Measurements from ENCODE around the gene SH3RF3. TPM values are rescaled to one million over a fixed set of nuclear protein-coding genes. Genes with fewer than 3 reads are reported as not detected.
"Not testable (repeated sequence)": the region's sequence is repeated elsewhere in the genome, so short reads cannot be mapped to it uniquely, and the experiment has no call there.

The SH3RF3 gene
- polyA plus RNA-seq, 1 donor = 4.0 TPM

DNA sequence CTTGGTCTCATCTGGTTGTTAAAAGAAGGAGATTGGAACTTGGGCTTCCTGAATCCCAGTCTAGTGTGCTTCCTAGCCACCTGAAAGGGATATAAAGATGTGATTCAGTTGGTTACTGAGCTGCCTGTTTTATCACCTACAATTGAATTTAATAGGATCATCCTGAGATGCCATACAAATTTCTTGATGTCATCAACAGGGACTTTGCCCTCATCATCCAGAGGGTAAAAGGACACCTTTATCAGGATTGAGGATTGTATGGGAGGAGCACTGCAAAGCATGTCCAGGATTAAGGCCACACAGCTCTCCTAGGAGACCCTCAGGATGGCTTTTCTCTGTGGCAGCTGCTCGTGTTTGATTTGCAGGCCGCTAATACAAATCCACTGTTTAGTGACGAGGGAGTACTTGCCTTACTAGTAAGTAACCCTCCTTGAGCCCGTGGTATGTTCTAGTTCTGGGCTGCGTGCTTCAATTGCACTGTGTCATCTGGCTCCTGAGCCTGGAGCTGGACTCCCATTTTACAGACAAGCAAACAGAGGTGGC lies 28.6 kb downstream of the SH3RF3 start:
- no peak for DNase-seq

DNA sequence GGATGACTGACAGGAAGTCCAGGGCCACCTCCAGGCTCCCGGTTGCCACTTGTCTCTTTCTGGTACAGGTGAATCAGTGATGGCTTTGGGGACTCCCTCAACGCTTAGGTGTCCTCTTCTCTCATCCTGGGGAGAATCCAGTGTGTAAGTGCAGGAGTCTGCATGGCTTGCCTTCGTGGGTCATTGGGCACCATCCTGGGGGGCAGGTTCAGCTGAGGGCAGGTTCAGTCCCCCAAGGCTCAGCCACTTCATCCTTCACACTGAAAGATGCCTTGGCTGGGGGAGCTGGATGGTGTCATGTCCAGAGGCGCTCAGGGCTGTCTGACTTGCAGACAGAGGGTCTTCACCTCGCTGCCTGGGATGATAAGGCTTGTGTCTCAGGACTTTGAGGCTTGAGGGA lies 29.2 kb downstream of the SH3RF3 start:
- no peak for DNase-seq

DNA sequence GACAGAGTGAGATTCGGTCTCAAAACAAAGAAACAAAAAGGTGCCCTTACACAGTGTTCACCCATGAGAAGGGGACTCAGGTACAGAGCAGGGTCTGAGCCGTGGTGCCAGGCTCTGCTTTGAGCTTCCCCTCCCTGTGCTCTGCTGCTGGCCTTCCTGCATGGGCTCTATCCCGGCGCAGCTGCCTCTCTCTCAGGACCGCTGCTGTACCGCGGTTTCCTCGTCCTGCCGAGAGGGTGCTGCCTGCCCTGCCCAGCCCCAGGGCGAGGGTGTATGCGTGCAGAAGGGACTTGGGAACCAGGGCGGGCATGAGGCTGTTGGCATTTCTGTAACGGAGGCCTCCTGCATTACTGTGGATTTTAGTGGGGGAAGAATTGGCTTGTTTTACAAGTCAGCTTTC lies 30.1 kb downstream of the SH3RF3 start:
- DNase-seq = no peak

DNA sequence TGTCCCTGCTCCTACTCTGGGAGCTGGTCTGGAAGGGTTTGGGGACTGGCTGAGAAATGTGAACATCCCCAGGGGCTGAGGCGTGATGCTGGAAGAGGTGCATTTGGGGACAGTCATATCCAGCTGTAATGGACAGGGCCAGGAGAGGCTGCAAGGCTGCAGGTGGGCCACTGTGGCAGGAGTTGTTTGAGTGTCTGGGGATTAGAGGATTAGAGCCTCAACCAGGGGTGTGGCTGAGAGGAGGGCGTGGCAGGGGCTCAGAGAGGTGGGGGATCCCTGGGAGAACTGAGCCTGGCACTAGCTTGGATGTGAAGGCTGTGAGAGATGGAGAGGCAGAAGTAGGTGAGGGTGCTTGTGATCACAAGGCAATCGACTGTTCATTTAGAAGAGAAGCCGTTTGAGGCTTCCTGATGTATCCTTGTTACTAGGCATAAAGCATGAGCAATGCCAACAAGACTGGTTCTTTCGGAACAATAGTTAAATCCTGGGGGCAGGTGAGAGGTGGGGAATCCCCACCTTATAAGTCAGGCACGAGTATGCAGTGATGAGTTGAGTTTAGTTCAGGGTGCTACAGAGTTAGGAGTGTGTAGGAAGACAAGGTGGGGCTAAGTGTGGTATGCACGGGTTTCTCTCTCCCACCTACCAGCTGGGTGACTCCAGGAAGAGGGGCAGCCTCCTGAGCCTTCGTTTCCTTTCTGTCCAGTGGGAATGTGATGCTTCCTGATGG lies 31.9 kb downstream of the SH3RF3 start:
- DNase-seq = no peak

DNA sequence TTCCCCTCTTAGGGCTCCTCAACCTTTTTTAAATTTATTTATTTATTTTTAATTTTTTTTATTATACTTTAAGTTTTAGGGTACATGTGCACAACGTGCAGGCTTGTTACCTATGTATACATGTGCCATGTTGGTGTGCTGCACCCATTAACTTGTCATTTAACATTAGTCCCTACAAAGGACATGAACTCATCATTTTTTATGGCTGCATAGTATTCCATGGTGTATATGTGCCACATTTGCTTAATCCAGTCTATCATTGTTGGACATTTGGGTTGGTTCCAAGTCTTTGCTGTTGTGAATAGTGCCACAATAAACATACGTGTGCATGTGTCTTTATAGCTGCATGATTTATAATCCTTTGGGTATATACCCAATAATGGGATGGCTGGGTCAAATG lies 33.4 kb downstream of the SH3RF3 start:
- DNase-seq = not testable (repeated sequence)

DNA sequence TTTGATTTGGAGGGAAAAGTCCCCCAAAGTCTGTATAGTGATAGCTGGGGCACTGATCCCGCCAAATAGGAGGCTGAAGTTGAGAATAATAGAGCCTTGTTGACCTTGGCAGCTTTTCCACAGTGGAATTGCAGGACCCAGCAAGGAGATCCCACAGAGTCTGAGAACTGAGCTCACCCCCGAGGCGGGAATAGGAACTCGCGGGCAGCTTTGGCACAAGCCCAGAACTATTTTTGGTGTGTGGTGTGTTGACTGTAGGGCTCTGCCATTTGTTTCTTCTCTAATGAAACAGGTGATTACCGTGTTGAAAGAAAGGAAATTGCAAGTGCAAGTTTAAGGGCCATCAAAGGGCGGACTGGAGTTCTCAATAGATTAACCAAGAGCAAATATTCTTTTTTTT lies 34.0 kb downstream of the SH3RF3 start:
- no peak for DNase-seq

DNA sequence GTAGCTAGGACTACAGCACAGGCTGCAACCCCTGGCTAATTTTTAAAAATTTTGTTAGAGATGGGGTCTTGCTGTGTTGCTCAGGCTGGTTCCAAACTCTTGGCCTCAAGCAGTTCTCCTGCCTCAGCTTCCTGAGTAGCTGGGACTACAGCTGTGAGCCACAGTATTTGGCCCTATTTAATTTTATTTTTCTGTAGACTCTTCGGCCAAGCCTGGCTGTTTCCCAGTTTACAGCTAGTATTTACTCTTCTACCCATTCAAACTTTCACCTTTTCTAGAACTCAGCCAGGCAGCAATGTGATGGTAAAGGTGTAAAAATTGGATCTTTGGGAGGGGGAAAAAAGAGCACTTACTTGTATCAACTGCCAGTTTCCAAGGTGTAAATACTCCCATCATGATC lies 35.3 kb downstream of the SH3RF3 start:
- DNase-seq = no peak

DNA sequence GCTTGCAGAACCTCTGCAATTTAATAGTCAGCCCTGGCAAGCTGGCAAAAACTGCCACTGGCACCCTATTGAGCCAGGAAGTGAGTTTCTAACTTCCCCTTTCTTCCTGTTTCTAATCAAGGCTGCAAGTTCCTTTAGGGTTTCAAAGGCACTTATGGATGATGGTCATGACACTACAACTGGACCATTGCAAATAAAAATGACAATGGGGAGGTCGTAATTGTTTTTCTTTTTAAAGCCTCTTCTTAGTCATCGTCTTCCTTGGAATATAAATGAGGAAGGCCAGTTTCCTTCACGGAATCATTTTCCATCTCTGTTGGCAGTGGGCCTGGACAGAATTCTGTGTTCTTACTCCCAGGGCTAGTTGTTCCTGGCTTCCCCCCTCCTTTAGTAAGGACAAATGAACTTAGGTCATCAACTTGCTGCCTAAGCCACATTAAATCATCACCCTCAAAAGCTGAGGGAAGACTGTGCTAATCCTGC lies 35.8 kb downstream of the SH3RF3 start:
- no peak for DNase-seq

DNA sequence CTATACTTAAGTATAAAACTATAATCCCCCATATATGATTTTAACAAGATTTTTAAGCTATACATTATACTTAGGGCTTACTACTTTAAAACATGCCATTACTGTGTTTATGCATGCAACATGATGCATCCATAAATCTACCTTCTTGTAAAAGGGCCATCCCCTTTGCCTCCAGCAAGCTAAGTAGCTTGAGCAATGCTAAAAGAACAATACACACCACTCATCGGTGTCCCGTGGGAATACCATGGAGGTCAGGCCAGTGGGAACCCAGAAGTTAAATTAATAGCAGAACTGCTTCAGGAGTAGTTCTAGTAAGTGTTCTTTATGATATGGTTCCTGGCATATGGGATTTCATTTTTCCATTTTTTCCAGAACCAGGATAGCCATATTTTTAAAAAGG lies 37.8 kb downstream of the SH3RF3 start:
- no peak for DNase-seq

DNA sequence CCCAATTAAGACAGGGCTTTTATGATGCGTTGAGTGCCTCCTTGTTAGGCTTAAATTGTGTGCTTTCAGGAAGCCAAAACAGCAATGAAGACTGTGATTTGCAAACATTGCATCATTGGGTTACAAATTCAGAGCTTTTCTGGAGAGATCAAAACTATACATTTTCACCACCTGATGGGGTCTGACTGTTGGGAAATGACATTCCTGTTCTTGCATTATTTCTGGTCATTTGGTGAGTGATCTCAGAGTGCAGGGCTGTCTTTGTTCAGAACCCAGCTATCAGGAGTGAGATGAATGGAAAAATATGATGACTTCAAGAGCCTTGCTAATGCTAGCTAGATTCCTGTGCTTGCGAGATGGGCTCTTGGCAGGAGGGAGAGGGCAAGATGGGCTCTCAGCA lies 39.1 kb downstream of the SH3RF3 start:
- DNase-seq = no peak

DNA sequence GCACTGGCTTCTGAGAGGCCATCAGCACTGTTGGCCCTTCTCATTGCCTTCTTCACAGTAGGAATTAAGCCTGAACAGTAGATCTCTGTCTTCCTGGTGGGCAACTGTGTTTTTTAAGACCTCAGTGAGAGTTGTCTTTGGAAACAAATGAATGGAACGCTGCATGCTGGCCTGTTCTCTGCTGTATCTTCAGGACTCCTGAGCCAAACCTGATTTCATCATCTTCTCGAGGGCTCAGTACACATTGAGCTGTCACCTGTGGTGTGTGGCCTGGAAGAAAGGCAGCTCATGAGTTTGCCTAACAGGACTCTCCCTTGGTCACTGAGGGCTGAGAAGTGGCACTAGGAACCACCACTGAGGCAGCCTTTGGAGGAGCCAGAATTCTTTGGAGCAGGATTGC lies 39.7 kb downstream of the SH3RF3 start:
- DNase-seq = no peak

DNA sequence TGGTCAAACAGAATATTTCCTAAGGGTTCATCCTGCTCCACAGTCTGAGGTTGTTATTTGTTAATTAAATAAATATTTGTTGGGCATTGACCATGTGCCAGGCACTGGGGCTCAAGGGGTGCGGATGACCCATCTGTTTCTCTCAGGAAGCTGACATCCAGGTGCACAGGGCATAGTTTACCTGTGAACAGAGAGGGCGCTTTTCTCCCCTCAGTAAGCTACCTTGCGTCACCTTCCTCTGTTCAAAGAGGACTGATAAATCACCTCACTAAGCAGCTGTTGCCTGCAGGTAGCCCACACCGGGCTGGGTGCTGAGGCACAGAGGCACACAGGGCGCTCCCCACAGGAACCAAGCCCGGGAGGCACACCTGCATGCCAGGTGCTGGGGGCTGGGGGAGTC lies 41.6 kb downstream of the SH3RF3 start:
- no peak for DNase-seq

DNA sequence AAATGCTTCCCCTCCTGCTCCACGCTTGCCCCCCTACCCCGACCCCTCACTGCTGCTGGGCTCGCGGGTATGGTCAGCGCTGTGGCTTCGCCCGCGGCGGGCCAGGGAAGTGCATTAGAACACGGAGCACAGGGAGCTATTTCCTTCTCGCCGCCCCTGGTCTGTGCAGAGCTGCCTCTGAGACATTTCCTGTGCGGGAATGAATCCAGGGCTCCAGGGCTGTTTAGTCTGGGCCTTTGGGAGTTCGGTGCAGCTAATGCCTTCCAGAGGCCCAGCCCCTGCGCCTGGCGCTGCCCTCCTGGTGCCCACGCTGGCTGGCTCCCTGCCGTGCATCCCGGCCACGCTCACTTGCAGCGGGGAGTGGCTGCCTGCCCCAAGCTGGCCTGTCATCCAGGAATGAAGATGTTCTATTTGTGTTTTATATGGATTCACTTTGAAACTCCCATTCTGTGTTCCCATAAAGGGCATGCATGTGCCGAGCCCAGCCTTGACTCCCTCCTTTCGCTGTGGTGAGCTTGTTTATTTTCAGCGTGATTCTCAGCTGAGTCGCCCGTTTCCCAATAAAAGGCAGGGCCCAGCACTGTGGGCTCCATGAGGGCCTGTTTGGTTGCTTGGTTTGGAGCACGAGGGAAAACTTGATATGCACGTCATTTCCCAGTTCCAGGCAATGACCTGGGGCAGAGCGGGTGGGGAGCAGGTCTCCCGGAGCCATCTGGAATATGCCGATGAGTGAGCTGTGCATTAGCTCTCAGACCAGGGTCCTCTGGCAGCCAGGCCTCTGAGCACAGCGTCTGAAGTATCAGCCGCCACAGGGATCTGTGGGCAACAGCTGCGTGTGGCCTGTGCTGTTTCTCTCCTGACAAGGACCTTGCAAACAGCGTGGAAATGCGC lies 42.7 kb downstream of the SH3RF3 start:
- no peak for DNase-seq

DNA sequence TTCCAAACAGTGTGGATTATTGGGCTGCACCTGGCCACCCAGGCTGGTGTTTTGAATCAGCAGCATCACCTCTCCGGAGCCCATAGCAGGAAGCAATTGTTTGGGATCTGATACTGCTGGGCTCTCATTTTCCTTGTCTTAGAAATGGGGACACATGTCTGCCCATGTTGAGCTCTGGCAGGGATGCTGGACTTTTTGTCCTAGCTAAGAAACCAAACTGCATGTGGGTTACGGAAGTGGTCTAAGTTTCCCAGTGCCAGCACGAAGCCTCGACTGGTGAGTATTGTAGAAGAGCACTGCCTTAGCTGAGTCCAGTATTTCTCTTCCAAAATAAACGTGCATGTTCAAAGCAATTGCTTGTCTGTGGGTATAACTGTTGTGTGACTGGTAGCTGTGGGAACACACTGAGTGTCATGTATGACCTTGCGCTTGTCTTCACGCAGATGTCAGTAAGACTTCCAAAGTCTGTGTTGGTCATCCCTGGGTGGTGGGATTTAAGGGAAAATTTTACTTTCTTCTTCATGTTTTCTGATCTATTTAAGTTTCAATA lies 43.6 kb downstream of the SH3RF3 start:
- no peak for DNase-seq

DNA sequence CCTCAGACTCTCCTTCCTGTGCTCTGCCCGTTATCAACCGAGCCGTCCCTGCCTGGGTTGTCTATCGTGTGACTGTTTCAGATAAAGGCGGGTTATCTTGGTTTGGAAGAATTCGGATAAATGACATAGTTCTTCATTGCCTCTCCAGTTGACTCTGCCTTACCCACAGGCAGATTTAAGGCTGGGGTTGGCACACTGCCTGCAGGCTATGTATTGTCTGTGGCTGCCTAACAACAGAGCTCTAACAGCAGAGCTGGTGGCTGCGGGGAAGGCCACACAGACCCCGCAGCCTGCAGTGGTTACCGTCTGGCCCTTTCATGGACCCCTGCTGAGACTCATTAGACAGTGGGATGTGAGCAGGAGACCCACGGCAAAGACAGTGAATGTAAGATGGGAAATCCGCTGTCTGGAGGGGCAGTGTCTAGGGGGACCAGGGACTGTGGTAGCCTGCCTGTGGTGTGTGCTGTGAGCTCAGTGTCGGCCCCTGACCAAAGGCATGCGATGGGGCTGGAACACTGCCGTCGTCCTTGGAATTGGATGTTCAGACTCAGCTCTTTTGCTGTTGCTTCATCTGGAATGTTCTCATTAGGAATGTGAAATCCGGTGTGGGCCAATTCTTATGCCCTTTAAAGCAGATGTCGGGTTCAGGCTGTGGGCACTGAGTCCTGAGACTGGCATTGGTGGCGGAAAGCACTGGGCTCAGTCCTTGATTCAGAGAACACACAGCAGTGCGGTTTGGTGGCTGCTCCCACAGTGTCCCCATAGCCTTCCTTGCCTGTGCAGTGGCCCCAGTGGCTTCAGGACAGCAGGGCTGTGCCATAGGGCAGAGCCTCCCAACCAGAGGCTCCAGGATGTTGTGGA lies 44.5 kb downstream of the SH3RF3 start:
- no peak for DNase-seq

DNA sequence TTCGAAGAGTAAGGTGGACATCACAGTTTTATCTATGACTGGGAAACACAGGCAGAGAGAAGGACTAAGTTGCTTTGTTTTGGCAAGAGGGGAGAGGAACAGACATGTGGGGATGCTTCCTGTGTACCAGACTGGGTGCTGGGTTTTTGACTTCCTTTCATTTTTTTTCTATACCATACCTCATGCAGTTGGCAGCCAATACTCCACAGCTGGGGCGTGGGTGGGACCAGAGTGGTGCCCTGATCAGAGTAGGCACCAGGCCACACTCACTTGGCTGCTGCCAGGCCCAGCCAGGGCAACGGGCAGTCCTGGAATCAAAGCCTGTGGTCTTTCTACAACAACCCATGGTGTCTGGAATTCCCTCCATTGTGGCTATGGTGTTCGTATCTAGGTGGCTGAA lies 45.2 kb downstream of the SH3RF3 start:
- DNase-seq = no peak

DNA sequence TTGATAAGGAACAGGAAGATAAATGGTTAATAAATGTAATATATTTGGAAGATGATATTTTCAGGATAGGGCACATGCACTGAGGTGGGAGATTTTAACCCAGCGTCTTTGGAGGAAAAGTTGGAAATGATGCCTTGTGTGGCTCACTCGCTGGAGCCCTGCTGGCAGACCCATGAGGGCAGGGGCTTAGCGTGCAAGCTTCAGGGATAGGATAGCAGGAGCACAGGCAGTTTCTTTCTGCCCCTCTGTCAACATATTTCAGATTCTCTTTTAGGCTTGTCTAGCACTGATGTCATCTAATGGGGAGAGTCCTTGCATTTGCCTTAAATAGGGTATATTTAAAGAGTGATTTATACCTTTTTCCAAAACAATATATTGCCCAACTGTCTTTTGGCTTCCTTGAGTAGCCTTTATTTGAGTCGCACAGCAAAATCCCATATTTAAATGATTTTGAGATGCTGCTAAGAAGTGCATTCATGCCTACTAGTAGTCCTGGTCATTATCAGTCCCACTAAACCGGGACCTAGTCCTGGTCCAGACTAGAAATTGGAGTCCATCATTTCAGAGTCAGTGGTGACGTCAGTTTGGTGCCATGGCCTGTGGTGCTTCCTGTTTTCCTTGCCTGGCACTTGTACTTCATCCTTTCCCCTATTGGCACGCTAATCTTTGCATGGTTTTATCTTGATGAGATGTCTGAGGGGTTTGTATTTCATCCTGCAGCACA lies 45.8 kb downstream of the SH3RF3 start:
- DNase-seq = no peak

DNA sequence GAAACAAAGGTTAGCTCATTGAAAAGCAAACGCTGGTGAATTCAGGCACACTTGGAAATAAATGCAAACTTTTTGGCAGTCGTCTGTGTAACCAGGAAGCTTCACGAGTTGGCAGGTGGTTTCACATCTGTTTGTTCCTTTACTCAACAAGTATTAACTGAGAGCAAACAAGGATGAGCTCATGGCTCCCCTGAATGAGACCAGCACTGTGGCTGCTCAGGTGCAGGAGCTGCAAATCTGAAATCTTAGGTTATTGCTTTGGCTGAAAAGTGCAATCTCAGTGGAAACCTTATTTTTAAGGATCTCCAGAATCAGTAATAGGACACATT lies 46.3 kb downstream of the SH3RF3 start:
- DNase-seq = no peak

DNA sequence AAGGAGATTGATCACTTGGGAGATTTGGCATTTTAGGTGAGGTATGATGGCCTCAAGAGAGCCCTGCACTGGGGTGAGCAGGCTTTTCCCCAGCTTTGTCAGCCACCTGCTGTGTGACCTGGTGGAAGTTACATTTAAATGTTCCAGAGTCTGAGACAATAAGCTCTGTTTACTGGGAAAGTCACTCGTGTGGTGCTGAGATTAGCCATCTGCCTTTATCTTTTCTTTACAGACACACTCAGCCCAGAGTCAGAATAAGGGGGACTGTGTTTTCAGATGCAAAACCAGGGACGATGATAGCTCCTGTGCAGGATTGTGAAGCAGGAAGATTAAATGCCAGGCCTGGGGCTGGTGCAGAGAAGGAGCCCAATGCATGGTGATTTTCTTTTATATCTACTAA lies 47.9 kb downstream of the SH3RF3 start:
- DNase-seq = no peak

DNA sequence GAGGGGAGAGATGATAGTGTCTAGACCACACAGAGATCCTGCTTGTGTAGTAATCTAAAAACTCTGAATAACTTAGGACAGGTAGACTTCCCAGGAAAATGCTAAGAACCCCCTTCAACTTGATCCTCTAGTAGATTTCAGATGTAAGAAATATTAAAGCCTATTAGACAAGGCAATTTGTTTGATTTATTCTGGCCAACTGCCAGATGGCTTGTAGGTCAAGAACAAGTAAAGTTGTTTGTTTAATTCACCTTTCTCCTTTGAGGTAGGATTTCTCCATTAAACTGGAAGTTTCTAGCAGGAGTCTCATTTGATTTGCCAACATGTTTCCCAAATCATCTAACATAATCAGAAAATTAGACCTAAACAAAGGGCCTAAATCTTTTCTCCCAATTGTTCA lies 48.6 kb downstream of the SH3RF3 start:
- no peak for DNase-seq

DNA sequence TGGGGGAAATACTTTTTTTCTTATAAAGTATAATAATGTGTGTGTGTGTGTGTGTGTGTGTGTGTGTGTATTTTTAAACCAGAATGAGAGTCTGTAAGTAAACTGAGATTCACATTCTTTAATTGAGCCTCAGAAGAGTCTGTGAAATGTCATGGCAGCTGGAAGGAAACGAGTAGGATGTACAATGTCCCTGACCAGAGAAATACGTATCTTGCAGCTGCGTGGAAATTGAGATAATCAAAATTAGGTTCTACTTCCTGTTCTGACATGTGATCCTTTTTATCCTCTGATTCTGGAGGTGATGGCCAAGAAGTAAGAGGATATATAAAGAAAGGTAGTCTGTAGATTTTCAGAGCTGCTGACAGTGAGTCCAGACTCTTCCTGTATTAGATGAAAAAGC lies 50.0 kb downstream of the SH3RF3 start:
- DNase-seq = no peak
